HepG2 (cell line): Measurements from ENCODE around the gene RECQL5. TPM values are rescaled to one million over a fixed set of nuclear protein-coding genes. Genes with fewer than 3 reads are reported as not detected.

Experiments
- AGO1 ChIP-seq: fragments of 200-400 bp; formaldehyde crosslinking; IDR thresholded peaks from 2 replicates; pipeline ENCODE4 v1.6.1; 2017; ENCODE audit warnings: mild to moderate bottlenecking, low read depth, low read length, moderate library complexity; ENCODE audit not compliant: poor library complexity, severe bottlenecking
- ATF5 ChIP-seq: sonication (generic); formaldehyde crosslinking; IDR thresholded peaks from 2 replicates; pipeline ENCODE4 v1.4.0; 2020; ENCODE audit warnings: mild to moderate bottlenecking, low read depth, missing genetic modification reagents
- CHD2 ChIP-seq: IDR thresholded peaks from 2 replicates; pipeline ENCODE4 v1.6.1; 2011; ENCODE audit warnings: low read depth, low read length, improper control_type of control experiment
- CSRNP1 ChIP-seq: sonication (generic); formaldehyde crosslinking; IDR thresholded peaks from 2 replicates; pipeline ENCODE4 v1.8.1; 2023; ENCODE audit warnings: mild to moderate bottlenecking, missing genetic modification reagents
- CTCF ChIP-seq: sonication (generic); formaldehyde crosslinking; IDR thresholded peaks from 2 replicates; pipeline ENCODE4 v1.5.0; 2020; ENCODE audit warnings: mild to moderate bottlenecking, missing genetic modification reagents, moderate library complexity
- HNF1B ChIP-seq: sonication (generic); formaldehyde crosslinking; IDR thresholded peaks from 2 replicates; pipeline ENCODE4 v1.5.1; 2020; ENCODE audit warnings: mild to moderate bottlenecking, moderate library complexity, missing genetic modification reagents
- NFIB ChIP-seq: sonication (generic); formaldehyde crosslinking; IDR thresholded peaks from 2 replicates; pipeline ENCODE4 v1.9.0; 2021; ENCODE audit warnings: missing genetic modification reagents, mild to moderate bottlenecking, borderline replicate concordance
- RAD21 ChIP-seq: fragments of 450-650 bp; formaldehyde crosslinking; IDR thresholded peaks from 2 replicates; pipeline ENCODE4 v1.5.0; 2020; ENCODE audit warnings: mild to moderate bottlenecking
- RXRA ChIP-seq: sonication (generic); formaldehyde crosslinking; IDR thresholded peaks from 2 replicates; pipeline ENCODE4 v1.5.1; 2020; ENCODE audit warnings: missing genetic modification reagents
- STAG1 ChIP-seq: sonication (generic); formaldehyde crosslinking; IDR thresholded peaks from 2 replicates; pipeline ENCODE4 v1.4.0; 2020; ENCODE audit warnings: missing genetic modification reagents
- UBTF ChIP-seq: sonication (generic); formaldehyde crosslinking; IDR thresholded peaks from 2 replicates; pipeline ENCODE4 v1.4.0; 2020; ENCODE audit warnings: mild to moderate bottlenecking, missing genetic modification reagents
- ZFP1 ChIP-seq: IDR thresholded peaks from 2 replicates; pipeline ENCODE4 v1.6.1; 2016
- ZNF280B ChIP-seq: sonication (generic); formaldehyde crosslinking; IDR thresholded peaks from 2 replicates; pipeline ENCODE4 v1.5.0; 2020; ENCODE audit warnings: missing genetic modification reagents, mild to moderate bottlenecking, borderline replicate concordance
- ZNF484 ChIP-seq: sonication (generic); formaldehyde crosslinking; IDR thresholded peaks from 2 replicates; pipeline ENCODE4 v1.5.1; 2020; ENCODE audit warnings: mild to moderate bottlenecking, low read depth, missing genetic modification reagents, borderline replicate concordance
- ZNF710 ChIP-seq: sonication (generic); formaldehyde crosslinking; IDR thresholded peaks from 2 replicates; pipeline ENCODE4 v1.5.0; 2020; ENCODE audit warnings: mild to moderate bottlenecking, missing genetic modification reagents, borderline replicate concordance
- polyA plus RNA-seq, 8 experiments: library from polyadenylated mRNA; depleted of rRNA in 3 of 8; stranded (reverse) in 7 of 8; unstranded in 1 of 8; fragments of >200 nt; fragmentation: Illumina TruSeq in 4 of 8; extraction: Trizol in 4 of 8; gene quantifications; 2 replicates each; pipeline versions ENCODE4 v1.2.1 to v1.2.3, GENCODE V29; 2011 to 2016; ENCODE audit warnings: low read depth in 4 of 8, missing spikeins in 1 of 8, mixed read lengths in 1 of 8; ENCODE audit not compliant: insufficient read depth in 1 of 8
- total RNA-seq, 5 experiments: library from RNA; depleted of rRNA; stranded (reverse); fragments of >200 nt; fragmentation: Illumina TruSeq; extraction: Trizol; gene quantifications; 2 replicates each; pipeline ENCODE4 v1.2.3, GENCODE V29; 2016; ENCODE audit warnings: low read depth in 1 of 5

RECQL5 gene
- total and polyA plus RNA-seq, 2 of the 13 experiments (the other 11 are each of a cell fraction or from before 2014, with no cell fraction given): 27.7 to 32.0 TPM

- no peak for TF ChIP-seq ATF5
- TF ChIP-seq ZNF280B (CRISPR knock-in tag): peak; percentile 39; the same call in 1 of the 2 replicates
- no peak for TF ChIP-seq UBTF (CRISPR knock-in tag)
- 0 out of 2 replicates have a peak, but pooled peaks have one; percentile 45 for TF ChIP-seq HNF1B (CRISPR knock-in tag)
- peak; percentile 47; the same call in 1 of the 2 replicates for TF ChIP-seq RAD21
- TF ChIP-seq AGO1: peak; percentile 59
- 0 out of 2 replicates have a peak, but pooled peaks have one; percentile 67 for TF ChIP-seq NFIB (CRISPR knock-in tag)
- peak; percentile 60 for TF ChIP-seq STAG1
- TF ChIP-seq CHD2: peak; percentile 83
- 0 out of 2 replicates have a peak, but pooled peaks have one; percentile 48 for TF ChIP-seq ZNF484 (CRISPR knock-in tag)
- TF ChIP-seq CSRNP1: 0 out of 2 replicates have a peak, but pooled peaks have one; percentile 32
- TF ChIP-seq ZFP1 (CRISPR knock-in tag): no peak
- TF ChIP-seq CTCF (CRISPR knock-in tag): peak; percentile 71
- TF ChIP-seq ZNF710 (CRISPR knock-in tag): no peak
- peak; percentile 47; the same call in 1 of the 2 replicates for TF ChIP-seq RXRA (CRISPR knock-in tag)
These were observed 72.3 kb downstream of the RECQL5 start (continued) for GRCh38 chr17:75594499-75595283.
